DMS79 (cell line): Measurements from ENCODE around the gene TEAD1.

Experiments used
- DNase-seq: peaks from one replicate; lab custom pipeline; 2025; lab: John Stamatoyannopoulos, UW

The TEAD1 gene

GRCh38 chr11:12900496-12900895, 226.3 kb downstream of the TEAD1 start:
- no peak for DNase-seq

GRCh38 chr11:12901272-12901671, 227.1 kb downstream of the TEAD1 start:
- no peak for DNase-seq

GRCh38 chr11:12901874-12902481, 227.8 kb downstream of the TEAD1 start:
- no peak for DNase-seq

- DNase-seq, result no peak
Measured at GRCh38 chr11:12902791-12903486, 228.7 kb downstream of the TEAD1 start.

- no peak for DNase-seq
Measured at GRCh38 chr11:12905435-12905834, 231.2 kb downstream of the TEAD1 start.

GRCh38 chr11:12906501-12906900, 232.3 kb downstream of the TEAD1 start:
- DNase-seq, result no peak

- no peak for DNase-seq
Measured at GRCh38 chr11:12909879-12910278, 235.7 kb downstream of the TEAD1 start.

- peak; percentile 13 for DNase-seq
Measured at GRCh38 chr11:12914400-12914912, 240.2 kb downstream of the TEAD1 start.

- DNase-seq, result no peak
Measured at GRCh38 chr11:12915093-12915492, 240.9 kb downstream of the TEAD1 start.

GRCh38 chr11:12917822-12918221, 243.6 kb downstream of the TEAD1 start:
- DNase-seq, result no peak

- DNase-seq, result no peak
Measured at GRCh38 chr11:12918667-12919066, 244.4 kb downstream of the TEAD1 start.

- DNase-seq, result no peak
Measured at GRCh38 chr11:12922418-12922817, 248.2 kb downstream of the TEAD1 start.

GRCh38 chr11:12922980-12923507, 248.8 kb downstream of the TEAD1 start:
- DNase-seq, result no peak

- DNase-seq, result no peak
Measured at GRCh38 chr11:12924650-12925049, 250.4 kb downstream of the TEAD1 start.

GRCh38 chr11:12925520-12925919, 251.3 kb downstream of the TEAD1 start:
- DNase-seq, result no peak

- DNase-seq, result no peak
Measured at GRCh38 chr11:12927221-12927620, 253.0 kb downstream of the TEAD1 start.

GRCh38 chr11:12927886-12928285, 253.7 kb downstream of the TEAD1 start:
- no peak for DNase-seq

- DNase-seq, result no peak
Measured at GRCh38 chr11:12930850-12931249, 256.6 kb downstream of the TEAD1 start.

- no peak for DNase-seq
Measured at GRCh38 chr11:12932485-12932884, 258.3 kb downstream of the TEAD1 start.

GRCh38 chr11:12936200-12936599, 262.0 kb downstream of the TEAD1 start:
- DNase-seq, result no peak

- DNase-seq, result no peak
Measured at GRCh38 chr11:12938590-12939247, 264.5 kb downstream of the TEAD1 start.

- DNase-seq, result no peak
Measured at GRCh38 chr11:12941671-12942070, 267.4 kb downstream of the TEAD1 start.

- no peak for DNase-seq
Measured at GRCh38 chr11:12942157-12942556, 267.9 kb downstream of the TEAD1 start.
